GM19240 (cell line): Measurements from ENCODE around the gene UROD.
A peak's percentile ranks its signal among the peaks of the same experiment; 100 is the strongest.
"Not testable (repeated sequence)": the region's sequence is repeated elsewhere in the genome, so short reads cannot be mapped to it uniquely, and the experiment has no call there.

Experiments used
- DNase-seq: peaks from one replicate; pipeline ENCODE4 v3.0.0; 2011; ENCODE audit warnings: low spot score; ENCODE audit not compliant: insufficient read length

UROD gene

GRCh38 chr1:45011837-45012638 is at the start of gene UROD:
TSS of gene UROD (plus strand) at chr1:45012254. CDS start at chr1:45012266, 12 bp downstream.
- DNase-seq: peak; percentile 92

GRCh38 chr1:44962729-44963128 is 49.3 kb upstream of the UROD start:
- no peak for DNase-seq

GRCh38 chr1:44964396-44964795 is 47.7 kb upstream of the UROD start:
- DNase-seq: no peak

- DNase-seq: no peak
These were observed 41.7 kb upstream of the UROD start for GRCh38 chr1:44970317-44970716.

- no peak for DNase-seq
These were observed 38.4 kb upstream of the UROD start for GRCh38 chr1:44973645-44974044.

GRCh38 chr1:44976252-44976651 is 35.8 kb upstream of the UROD start:
- DNase-seq: no peak

GRCh38 chr1:44977372-44977771 is 34.7 kb upstream of the UROD start:
- not testable (repeated sequence) for DNase-seq

- DNase-seq: no peak
These were observed 26.2 kb upstream of the UROD start for GRCh38 chr1:44985747-44986359.

GRCh38 chr1:44988531-44989156 is 23.4 kb upstream of the UROD start:
- DNase-seq: no peak

GRCh38 chr1:44994309-44994898 is 17.6 kb upstream of the UROD start:
- no peak for DNase-seq

GRCh38 chr1:44995467-44996238 is 16.4 kb upstream of the UROD start:
- DNase-seq: no peak

- no peak for DNase-seq
These were observed 12.8 kb upstream of the UROD start for GRCh38 chr1:44999232-44999631.

- DNase-seq: no peak
These were observed 11.0 kb upstream of the UROD start for GRCh38 chr1:45001011-45001481.

GRCh38 chr1:45001576-45001975 is 10.5 kb upstream of the UROD start:
- DNase-seq: not testable (repeated sequence)

- DNase-seq: no peak
These were observed 9.1 kb upstream of the UROD start for GRCh38 chr1:45002650-45003645.

- no peak for DNase-seq
These were observed 8.3 kb upstream of the UROD start for GRCh38 chr1:45003741-45004140.

GRCh38 chr1:45004281-45004920 is 7.7 kb upstream of the UROD start:
- DNase-seq: no peak

GRCh38 chr1:45005761-45006160 is 6.3 kb upstream of the UROD start:
- DNase-seq: no peak

- DNase-seq: no peak
These were observed 4.7 kb upstream of the UROD start for GRCh38 chr1:45007311-45007710.
